Heart left ventricle (tissue), 16 donors: ENCODE measurements around the gene RNF180. TPM values are rescaled to one million over a fixed set of nuclear protein-coding genes. Genes with fewer than 3 reads are reported as not detected.

Experiments
- ATAC-seq, 4 donors: fragments of 200-7000 bp; cut with Tn5 transposase; one replicate each; pipeline ENCODE4 v1.9.1; 2020 to 2022; ENCODE audit warnings: moderate library complexity in 4 of 4, mild to moderate bottlenecking in 3 of 4, moderate number of reproducible peaks in 1 of 4
- DNase-seq, 5 donors: peaks; one replicate each; pipeline ENCODE4 v3.0.0-alpha.2; 2020
- H3K27ac ChIP-seq, 12 donors: fragments of 200-600 bp; sonication (generic) in 4 of 12; one replicate each; pipeline versions ENCODE4 v1.5.0 to v1.8.0; 2016 to 2022; ENCODE audit warnings: mild to moderate bottlenecking in 2 of 12
- H3K27me3 ChIP-seq, 9 donors: fragments of 200-600 bp; sonication (generic) in 2 of 9; one replicate each; pipeline versions ENCODE4 v1.5.1 to v1.8.0; 2016 to 2022; ENCODE audit warnings: mild to moderate bottlenecking in 3 of 9
- H3K36me3 ChIP-seq, 9 donors: fragments of 200-600 bp; sonication (generic) in 2 of 9; one replicate each; pipeline versions ENCODE4 v1.5.0 to v1.8.0; 2018 to 2022; ENCODE audit warnings: mild to moderate bottlenecking in 2 of 9
- H3K4me1 ChIP-seq, 12 donors: fragments of 200-600 bp; sonication (generic) in 4 of 12; one replicate each; pipeline versions ENCODE4 v1.5.0 to v1.8.0; 2016 to 2022; ENCODE audit warnings: mild to moderate bottlenecking in 3 of 12
- H3K4me3 ChIP-seq, 12 donors: fragments of 200-600 bp; sonication (generic) in 4 of 12; one replicate each; pipeline versions ENCODE4 v1.5.0 to v1.8.0; 2017 to 2022; ENCODE audit warnings: mild to moderate bottlenecking in 9 of 12, moderate library complexity in 4 of 12
- H3K9me3 ChIP-seq, 12 donors: fragments of 200-600 bp; sonication (generic) in 4 of 12; one replicate each; pipeline versions ENCODE4 v1.5.0 to v1.8.0; 2016 to 2022; ENCODE audit warnings: mild to moderate bottlenecking in 1 of 12
- CTCF ChIP-seq, 12 donors: fragments of 200-600 bp; sonication (generic) in 4 of 12; IDR thresholded peaks; one replicate each; pipeline versions ENCODE4 v1.5.0 to v1.8.0; 2018 to 2022; ENCODE audit warnings: antibody characterized with exemption in 12 of 12, mild to moderate bottlenecking in 5 of 12
- POLR2A ChIP-seq, 2 donors: fragments of 450-650 bp; IDR thresholded peaks; one replicate each; pipeline ENCODE4 v1.6.1; 2017; ENCODE audit warnings: antibody characterized with exemption in 2 of 2, mild to moderate bottlenecking in 2 of 2, moderate library complexity in 2 of 2
- WGBS, 4 donors: extraction: QIAGEN DNeasy Blood & Tissue Kit in 2 of 4; methylation state at CpG; one replicate each; pipeline versions ENCODE4 v1.1.5 to v1.1.7; 2013 to 2018; 5-methylcytosine and 5-hydroxymethylcytosine counted together
- intact Hi-C, 10 donors: fragments of 100-400 bp; cut with DNase I; formaldehyde crosslinking; loops; one replicate each; pipeline versions ENCODE4 v1.11.1 to v1.14.2; 2022
- polyA plus RNA-seq, 2 donors: library from polyadenylated mRNA; stranded (reverse); fragments of 200-250 nt; gene quantifications; one replicate each; pipeline ENCODE4 v1.2.3, GENCODE V29; 2013
- total RNA-seq, 9 donors: library from RNA; depleted of rRNA in 2 of 9; stranded (reverse); fragments of >200 nt in 2 of 9; fragmentation: NEBNext Ultra II Directional in 3 of 9; extraction: Animal tissue kit (Norgen Biotek cat#: 25700) in 3 of 9; gene quantifications; one replicate each; pipeline versions ENCODE4 v1.1.0 to v1.2.4, GENCODE V29; 2016 to 2023
- donor health status: ischemic (EF 13 %, LVEDD 7.1; RV severe dilation, severe dysfunction).
- donor health status: healthy with polysubstance abuse.
- donor health status: DM: no; HTN: yes; CAD: no.
- donor health status: DM: no; HTN: no; CAD: no.
- donor health status: ischemic (EF 25% LVEDD 6.9; RV normal size, moderate dysfunction).
- donor health status: ischemic (EF 25% LVEDD 5.7; RV mildly dilated, moderate dysfunction).
- donor health status: healthy.
- donor health status: DM: yes; HTN: yes; CAD: no.
- donor health status: ischemic (EF 35%, LVEDD 5.7; RV mildly dilated, moderate dysfunction).
- donor health status: nonischemic (EF 11% LVEDD 7.7; RV severe dilation, severe dysfunction).
- donor health status: DM: yes; HTN: yes; CAD: no.
- donor health status: PGD.
- donor health status: ischemic (EF 29% LVEDD 5.4; RV normal size, mild dysfunction).
- donor health status: nonischemic (EF 23%, LVEDD 6.1; RV moderate dilation, normal function).

Gene RNF180
- total and polyA plus RNA-seq, 11 donors: 2.1 to 20.4 (median 12.9) TPM

- Histone ChIP-seq H3K36me3 (no peaks in the 10 kb centered on the region), H3K27me3 (peaks cover 0 to 19% (median 0%) of the 10 kb centered on the region in 9 donors), H3K4me1 (peaks cover 0 to 31% (median 8%) of the 10 kb centered on the region in 12 donors), H3K9me3 (no peaks in the 10 kb centered on the region), H3K4me3 (peak overlapping the region in 2 of 12 donors; percentile 1 to 7), H3K27ac (peak overlapping the region in 2 of 12 donors; percentile 91 to 94)
- TF ChIP-seq CTCF (IDR thresholded peaks at IDR 0.05) (no peak), POLR2A (IDR thresholded peaks at IDR 0.05) (no peak)
- ATAC-seq: no peak
- no peak for DNase-seq
- intact Hi-C loops: no loop called here
- 86 to 96% (median 87%) methylated on average over 4 of the region's 4 CpGs for WGBS, 4 donors
Measured at GRCh38 chr5:64163746-64164145, 1.9 kb upstream of the RNF180 start.

- Histone ChIP-seq H3K27ac (peak overlapping the region in 6 of 12 donors; percentile 19 to 94 (median 82)), H3K4me3 (peak overlapping the region in 3 of 12 donors; percentile 81 to 91 (median 90)), H3K27me3 (peaks cover 0 to 19% (median 0%) of the 10 kb centered on the region in 9 donors), H3K9me3 (no peaks in the 10 kb centered on the region), H3K4me1 (peaks cover 0 to 35% (median 13%) of the 10 kb centered on the region in 12 donors), H3K36me3 (no peaks in the 10 kb centered on the region)
- intact Hi-C loops: no loop called here
- TF ChIP-seq POLR2A (IDR thresholded peaks at IDR 0.05): no peak
- TF ChIP-seq CTCF (IDR thresholded peaks at IDR 0.05): no peak
- DNase-seq (no peak), ATAC-seq (no peak)
- WGBS, 4 donors: 75 to 84% (median 80%) methylated on average over 1 of the region's 1 CpG
Measured at GRCh38 chr5:64164166-64164565, 1.5 kb upstream of the RNF180 start.

- intact Hi-C loops: no loop called here
- peaks cover 0 to 19% (median 0%) of the 10 kb centered on the region in 9 donors for H3K27me3 ChIP-seq
- ATAC-seq (no peak), DNase-seq (no peak)
- H3K9me3 ChIP-seq: no peaks in the 10 kb centered on the region
- no peaks in the 10 kb centered on the region for H3K36me3 ChIP-seq
- peak overlapping the region; percentile 60 to 92 (median 83) for H3K4me3 ChIP-seq
- peaks cover 0 to 45% (median 14%) of the 10 kb centered on the region in 12 donors for H3K4me1 ChIP-seq
- WGBS, 4 donors: 28 to 34% (median 31%) methylated on average over 11 of the region's 11 CpGs
- TF ChIP-seq POLR2A (IDR thresholded peaks at IDR 0.05) (no peak), CTCF (IDR thresholded peaks at IDR 0.05) (no peak)
- peak overlapping the region; percentile 75 to 94 (median 84) for H3K27ac ChIP-seq
Measured at GRCh38 chr5:64165160-64165499, 513 bp upstream of the RNF180 start.

GRCh38 chr5:64166201-64166959 lies 737 bp downstream of the RNF180 start:
- H3K9me3 ChIP-seq: no peaks in the 10 kb centered on the region
- peak in 3 of 5 donors; percentile 22 to 43 (median 32) for DNase-seq
- 14 to 17% (median 15%) methylated on average over 19 to 23 of the region's 23 CpGs for WGBS, 4 donors
- peaks cover 0 to 19% (median 0%) of the 10 kb centered on the region in 9 donors for H3K27me3 ChIP-seq
- peaks cover 0 to 45% (median 14%) of the 10 kb centered on the region in 12 donors for H3K4me1 ChIP-seq
- H3K4me3 ChIP-seq: peak overlapping the region; percentile 60 to 92 (median 83)
- H3K36me3 ChIP-seq: no peaks in the 10 kb centered on the region
- intact Hi-C loops: no loop called here
- TF ChIP-seq CTCF (IDR thresholded peaks at IDR 0.05) (no peak), POLR2A (IDR thresholded peaks at IDR 0.05) (no peak)
- H3K27ac ChIP-seq: peak overlapping the region; percentile 75 to 94 (median 84)
- ATAC-seq: peak in 3 of 4 donors; percentile 59 to 64 (median 63)
